AG10803 (cell line): ENCODE data around the gene SH3PXD2A.
A peak's percentile ranks its signal among the peaks of the same experiment; 100 is the strongest.

Experiments
- DNase-seq: peaks from one replicate; pipeline ENCODE4 v3.0.0; 2010; ENCODE audit warnings: low read depth
- H3K4me3 ChIP-seq: 2 replicates; pipeline ENCODE4 v1.5.1; 2011; ENCODE audit warnings: mild to moderate bottlenecking, low read length, control low read depth
- CTCF ChIP-seq: conservative IDR thresholded peaks from 2 replicates; pipeline ENCODE4 v1.5.1; 2011; ENCODE audit warnings: mild to moderate bottlenecking, low read length, control low read depth, inconsistent platforms

The SH3PXD2A gene

DNA sequence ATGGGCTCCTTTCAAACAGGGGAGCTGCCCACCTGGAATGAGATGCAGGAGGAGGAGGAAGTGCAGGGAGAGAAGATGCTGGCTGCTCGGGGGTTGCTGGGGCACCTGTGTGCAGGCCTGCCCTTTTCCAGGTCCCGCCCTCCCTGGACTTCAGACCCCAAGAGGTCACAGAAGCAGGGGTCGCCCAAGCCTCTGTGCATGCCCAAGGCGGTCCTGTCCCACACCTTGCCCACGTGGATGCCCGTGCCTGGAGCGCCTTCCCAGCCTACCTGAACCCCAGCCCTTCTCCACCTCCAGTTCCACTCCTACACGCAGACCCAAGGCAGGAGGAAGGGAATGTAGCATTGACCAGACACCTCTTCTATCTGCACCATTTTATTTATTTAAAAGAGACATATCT is 71.3 kb downstream of the SH3PXD2A start:
- no peak overlapping the region for H3K4me3 ChIP-seq
- no peak for DNase-seq
- TF ChIP-seq CTCF = no peak

- TF ChIP-seq CTCF = no peak
- no peak for DNase-seq
- no peak overlapping the region for H3K4me3 ChIP-seq
Observed at GRCh38 chr10:103783681-103784080, 71.7 kb downstream of the SH3PXD2A start.

DNA sequence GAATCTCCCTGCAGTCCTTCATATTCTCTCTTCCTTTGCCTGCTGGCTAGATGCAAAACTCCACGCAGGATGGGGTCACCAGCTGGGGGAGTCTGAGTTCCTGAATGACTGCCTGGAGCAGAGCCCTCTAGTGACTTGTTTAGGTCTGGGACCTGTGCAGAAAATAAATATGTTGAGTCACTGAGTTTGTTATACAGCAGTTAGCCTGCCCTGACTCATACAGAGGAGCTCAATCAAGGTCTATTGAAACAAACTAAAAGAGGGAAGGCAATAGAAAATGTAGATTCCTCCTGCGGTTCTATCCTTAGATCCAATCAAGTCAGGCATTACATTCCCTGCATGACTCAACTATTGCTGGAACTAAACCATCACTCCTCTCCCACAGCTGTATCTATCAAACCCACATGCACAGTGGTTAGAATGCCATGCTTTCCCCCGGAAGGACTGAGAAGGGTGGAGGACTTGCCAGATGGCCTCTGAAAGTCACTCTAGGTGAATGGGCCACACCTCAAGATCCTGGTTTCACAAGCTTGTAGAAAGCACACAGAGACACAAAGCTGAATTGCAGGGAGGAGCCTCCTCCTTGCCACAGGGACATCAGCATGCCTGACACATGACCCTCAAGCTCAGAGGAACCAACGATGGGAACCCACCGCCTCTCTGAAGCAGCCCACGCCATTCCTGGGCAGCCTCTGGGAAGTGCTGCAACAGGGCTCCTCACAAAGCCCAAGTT is 73.9 kb downstream of the SH3PXD2A start:
- no peak overlapping the region for H3K4me3 ChIP-seq
- peak; percentile 67 for TF ChIP-seq CTCF
- peak; percentile 99 for DNase-seq

GRCh38 chr10:103780242-103781149 is 74.9 kb downstream of the SH3PXD2A start:
- no peak for DNase-seq
- TF ChIP-seq CTCF = no peak
- H3K4me3 ChIP-seq = no peak overlapping the region

DNA sequence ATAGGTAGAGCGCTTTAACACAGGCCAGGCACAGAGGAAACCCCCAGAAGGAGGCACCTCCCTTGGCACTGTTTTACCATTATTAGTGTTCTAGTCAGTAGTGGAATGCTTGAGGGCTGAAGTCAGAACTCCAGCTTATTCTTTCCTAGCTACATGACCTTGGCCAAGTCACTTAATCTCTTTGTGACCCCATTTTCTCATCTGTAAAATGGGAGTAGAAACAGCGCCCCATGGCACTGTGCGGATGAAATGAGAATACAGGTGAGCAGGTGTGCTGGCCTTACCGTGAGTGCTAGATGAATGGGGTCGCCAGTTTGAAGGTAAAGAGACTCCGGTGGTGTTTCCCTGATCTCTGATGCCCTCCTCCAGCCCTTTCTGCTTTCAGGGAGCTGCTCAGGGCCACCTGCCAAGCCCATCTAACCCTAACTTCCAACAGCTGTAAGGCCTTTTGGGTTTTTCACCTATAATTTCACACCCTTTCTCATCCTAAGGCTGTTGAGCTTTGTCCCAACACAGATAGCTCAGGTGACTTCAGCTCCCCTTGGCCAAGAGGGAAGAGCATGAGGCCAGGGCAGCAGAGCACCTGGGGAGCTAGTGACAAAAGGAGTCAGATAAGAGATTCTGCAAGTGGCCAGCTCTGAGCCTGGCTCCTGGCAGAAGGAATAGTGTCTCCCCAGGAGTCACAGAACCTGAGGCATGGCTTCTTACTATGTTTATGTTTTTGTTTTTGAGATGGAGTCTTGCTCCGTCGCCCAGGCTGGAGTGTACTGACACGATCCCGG is 76.8 kb downstream of the SH3PXD2A start:
- H3K4me3 ChIP-seq = no peak overlapping the region
- no peak for TF ChIP-seq CTCF
- no peak for DNase-seq

DNA sequence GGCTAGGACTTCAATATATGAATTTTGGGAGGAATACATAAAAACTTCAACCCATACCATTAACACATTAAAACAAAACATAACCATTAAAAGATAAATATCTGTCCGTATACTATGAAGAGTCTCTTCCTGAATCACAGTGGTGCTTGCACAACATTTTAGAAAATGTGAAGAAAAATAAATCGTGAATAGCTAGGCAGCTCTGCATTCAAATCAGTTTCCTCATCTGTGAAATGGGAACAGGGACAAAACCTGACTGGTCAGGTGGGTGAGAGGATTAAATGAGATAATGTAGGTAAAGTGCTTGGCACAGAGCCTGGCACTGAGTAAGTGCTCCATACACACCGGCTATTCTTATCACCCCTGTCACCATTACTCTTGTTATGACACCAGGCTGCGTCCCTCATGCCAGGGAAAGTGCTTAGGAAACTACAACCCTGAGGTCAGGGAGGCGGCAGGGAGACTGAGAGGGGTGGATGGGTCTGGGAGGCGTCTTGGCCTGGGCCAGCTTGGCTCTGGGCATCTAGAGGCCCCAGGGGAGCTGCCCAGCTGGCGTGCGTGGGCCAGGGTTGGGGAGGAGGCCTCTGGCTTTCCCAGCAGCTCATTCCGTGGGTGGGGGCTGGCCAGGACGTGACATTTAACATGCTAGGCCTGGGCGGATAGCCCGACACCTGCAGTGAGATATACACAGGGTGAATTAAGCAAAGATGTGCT is 78.3 kb downstream of the SH3PXD2A start:
- H3K4me3 ChIP-seq = no peak overlapping the region
- peak; percentile 43 for DNase-seq
- TF ChIP-seq CTCF = no peak
